Measurements from ENCODE around the gene NTSR1. TPM values are rescaled to one million over a fixed set of nuclear protein-coding genes. Genes with fewer than 3 reads are reported as not detected.

Gene NTSR1
- total RNA-seq, 1 experiment from 2014 or later = 15.9 TPM

- H3K9me3 ChIP-seq (ENCODE audit: low read depth, low read length, poor library complexity, severe bottlenecking) = no peaks in the 10 kb centered on the region
- DNase-seq (ENCODE audit: low spot score) = peak; percentile 58
- ChIA-PET POLR2A (ENCODE audit: low non-redundant PET) (no interaction called here), CTCF (no interaction called here)
- no peaks in the 10 kb centered on the region for H3K36me3 ChIP-seq (ENCODE audit: insufficient read depth, low read length, poor library complexity, severe bottlenecking)
- BruUV-seq (replicated peaks) = no TSS peak
- peak overlapping the region; percentile 97 for H3K27ac ChIP-seq (ENCODE audit: low read depth, low read length, poor library complexity, severe bottlenecking)
- intact Hi-C loops (cut with micrococcal nuclease; ENCODE audit: unreplicated experiment) = loop anchor here (5.0 kb wide), 1 partner anchor 44 kb away; no protein-coding TSS in a partner anchor
- TF ChIP-seq EZH2 (IDR thresholded peaks at IDR 0.05; ENCODE audit: borderline replicate concordance, low read depth, low read length, poor library complexity, severe bottlenecking) = no peak
- no peak for TF ChIP-seq CTCF (conservative IDR thresholded peaks at IDR 0.05; ENCODE audit: low read depth, low read length)
- H3K4me1 ChIP-seq (ENCODE audit: insufficient read depth, low read length, poor library complexity, severe bottlenecking) = peaks cover 82% of the 10 kb centered on the region
- no peaks in the 10 kb centered on the region for H3K27me3 ChIP-seq (replicated peaks; ENCODE audit: insufficient read depth, low read depth, low read length, poor library complexity)
- H3K4me3 ChIP-seq (ENCODE audit: low read depth, low read length, poor library complexity, severe bottlenecking) = no peak overlapping the region
These were observed 27.9 kb downstream of the NTSR1 start for GRCh38 chr20:62736407-62737071.

- H3K9me3 ChIP-seq (ENCODE audit: low read depth, low read length, poor library complexity, severe bottlenecking) = no peaks in the 10 kb centered on the region
- no peak for TF ChIP-seq CTCF (conservative IDR thresholded peaks at IDR 0.05; ENCODE audit: low read depth, low read length)
- no peak for TF ChIP-seq EZH2 (IDR thresholded peaks at IDR 0.05; ENCODE audit: borderline replicate concordance, low read depth, low read length, poor library complexity, severe bottlenecking)
- no peaks in the 10 kb centered on the region for H3K27me3 ChIP-seq (replicated peaks; ENCODE audit: insufficient read depth, low read depth, low read length, poor library complexity)
- CTCF ChIA-PET = no interaction called here
- peak overlapping the region; percentile 97 for H3K27ac ChIP-seq (ENCODE audit: low read depth, low read length, poor library complexity, severe bottlenecking)
- intact Hi-C loops (cut with micrococcal nuclease; ENCODE audit: unreplicated experiment) = loop anchor here (5.0 kb wide), 1 partner anchor 45 kb away; no protein-coding TSS in a partner anchor
- no peak for DNase-seq (ENCODE audit: low spot score)
- BruUV-seq (replicated peaks) = no TSS peak
- H3K4me3 ChIP-seq (ENCODE audit: low read depth, low read length, poor library complexity, severe bottlenecking) = no peak overlapping the region
- H3K36me3 ChIP-seq (ENCODE audit: insufficient read depth, low read length, poor library complexity, severe bottlenecking) = no peaks in the 10 kb centered on the region
- POLR2A ChIA-PET (ENCODE audit: low non-redundant PET) = no interaction called here
- peaks cover 87% of the 10 kb centered on the region for H3K4me1 ChIP-seq (ENCODE audit: insufficient read depth, low read length, poor library complexity, severe bottlenecking)
These were observed 28.7 kb downstream of the NTSR1 start for GRCh38 chr20:62737271-62737811.

DNA sequence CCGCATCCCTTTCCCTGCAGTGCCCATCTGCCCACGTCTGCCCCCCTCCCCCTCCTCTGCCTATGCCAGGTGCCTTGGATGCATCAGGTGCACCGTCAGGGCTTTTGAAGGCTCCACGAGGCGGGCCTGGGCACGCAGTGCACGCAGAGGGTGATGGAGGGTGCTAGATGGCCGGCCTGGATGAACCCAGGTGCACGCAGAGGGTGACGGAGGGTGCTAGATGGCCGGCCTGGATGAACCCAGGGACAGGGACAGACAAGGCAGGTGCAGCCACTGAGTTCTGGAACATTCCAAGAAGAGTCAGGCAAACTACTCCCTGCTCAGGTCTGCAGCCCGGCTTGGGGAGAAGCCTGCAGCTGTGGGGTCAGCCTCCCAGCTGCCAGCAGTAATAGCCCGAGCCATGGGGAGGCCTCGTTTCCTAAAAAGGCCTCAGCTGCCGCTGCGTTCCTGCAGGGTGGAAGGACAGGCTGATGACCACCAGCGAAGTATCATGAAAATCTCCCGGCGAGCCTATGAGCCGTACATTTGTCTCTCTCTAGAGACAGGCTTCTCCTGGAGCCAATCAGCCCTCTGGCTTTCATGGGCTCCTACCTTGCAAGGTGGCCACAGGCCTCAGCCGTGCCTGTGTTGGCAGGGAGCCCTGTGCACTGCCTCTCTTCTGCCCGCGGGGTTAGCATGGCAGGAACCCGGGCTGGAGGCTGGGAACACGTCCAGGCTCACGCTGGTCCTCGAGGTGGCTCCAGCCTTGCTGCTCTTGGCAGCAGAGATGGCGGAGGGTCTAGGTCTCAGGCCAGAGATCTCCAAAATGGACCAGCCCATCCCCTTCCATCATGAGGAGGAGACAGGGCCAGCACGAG is 29.6 kb downstream of the NTSR1 start:
- peak overlapping the region; percentile 97 for H3K27ac ChIP-seq (ENCODE audit: low read depth, low read length, poor library complexity, severe bottlenecking)
- H3K9me3 ChIP-seq (ENCODE audit: low read depth, low read length, poor library complexity, severe bottlenecking) = no peaks in the 10 kb centered on the region
- peaks cover 85% of the 10 kb centered on the region for H3K4me1 ChIP-seq (ENCODE audit: insufficient read depth, low read length, poor library complexity, severe bottlenecking)
- no TSS peak for BruUV-seq (replicated peaks)
- intact Hi-C loops (cut with micrococcal nuclease; ENCODE audit: unreplicated experiment) = loop anchor here (5.0 kb wide), 1 partner anchor 46 kb away; no protein-coding TSS in a partner anchor
- no peak for DNase-seq (ENCODE audit: low spot score)
- TF ChIP-seq EZH2 (IDR thresholded peaks at IDR 0.05; ENCODE audit: borderline replicate concordance, low read depth, low read length, poor library complexity, severe bottlenecking) = no peak
- no peak for TF ChIP-seq CTCF (conservative IDR thresholded peaks at IDR 0.05; ENCODE audit: low read depth, low read length)
- no peaks in the 10 kb centered on the region for H3K27me3 ChIP-seq (replicated peaks; ENCODE audit: insufficient read depth, low read depth, low read length, poor library complexity)
- POLR2A ChIA-PET (ENCODE audit: low non-redundant PET) = no interaction called here
- no peaks in the 10 kb centered on the region for H3K36me3 ChIP-seq (ENCODE audit: insufficient read depth, low read length, poor library complexity, severe bottlenecking)
- CTCF ChIA-PET = no interaction called here
- H3K4me3 ChIP-seq (ENCODE audit: low read depth, low read length, poor library complexity, severe bottlenecking) = no peak overlapping the region
